ENCODE data around the gene DR1. TPM values are rescaled to one million over a fixed set of nuclear protein-coding genes. Genes with fewer than 3 reads are reported as not detected.

Gene DR1
- total RNA-seq, 2 experiments from 2014 or later = 71.3 to 79.2 TPM

GRCh38 chr1:93304716-93305138 is 41.0 kb upstream of the DR1 start:
- peak; percentile 89 for TF ChIP-seq CTCF (IDR thresholded peaks at IDR 0.05)
- DNase-seq (peak; percentile 61), ATAC-seq (peak; percentile 53)
- Mint-ChIP-seq H3K27ac (no peak overlapping the region), H3K36me3 (ENCODE audit: low read depth) (no peaks in the 10 kb centered on the region), H3K4me3 (no peak overlapping the region), H3K9me3 (no peaks in the 10 kb centered on the region), H3K4me1 (ENCODE audit: low read depth) (no peaks in the 10 kb centered on the region), H3K27me3 (no peaks in the 10 kb centered on the region)
- ChIA-PET CTCF (interaction anchor here (0.6 to 2.4 kb wide), 71 partner anchors 9 to 558 kb away, joined by 3 to 27 read pairs (median 5); partner anchors contain the start of genes DR1 and FNBP1L), POLR2A (interaction anchor here (0.6 to 1.0 kb wide), 2 partner anchors 40 to 421 kb away, joined by 3 to 4 read pairs; no protein-coding TSS in a partner anchor)
- intact Hi-C loops (cut with micrococcal nuclease) = loop anchor here (10.0 kb wide), 1 partner anchor 540 kb away; no protein-coding TSS in a partner anchor

GRCh38 chr1:93306920-93307319 is 38.8 kb upstream of the DR1 start:
- H3K4me3 Mint-ChIP-seq = no peak overlapping the region
- H3K27me3 Mint-ChIP-seq = no peaks in the 10 kb centered on the region
- ChIA-PET POLR2A (no interaction called here), CTCF (interaction anchor here (1.2 kb wide), 1 partner anchor 107 kb away, joined by 4 read pairs; no protein-coding TSS in a partner anchor)
- no peak overlapping the region for H3K27ac Mint-ChIP-seq
- no peaks in the 10 kb centered on the region for H3K4me1 Mint-ChIP-seq (ENCODE audit: low read depth)
- no peaks in the 10 kb centered on the region for H3K9me3 Mint-ChIP-seq
- DNase-seq (no peak), ATAC-seq (no peak)
- TF ChIP-seq CTCF (IDR thresholded peaks at IDR 0.05) = no peak
- intact Hi-C loops (cut with micrococcal nuclease) = loop anchor here (10.0 kb wide), 1 partner anchor 538 kb away; no protein-coding TSS in a partner anchor
- peaks cover 3% of the 10 kb centered on the region for H3K36me3 Mint-ChIP-seq (ENCODE audit: low read depth)

GRCh38 chr1:93313026-93313425 is 32.7 kb upstream of the DR1 start:
- H3K4me1 Mint-ChIP-seq (ENCODE audit: low read depth) = peaks cover 2% of the 10 kb centered on the region
- POLR2A ChIA-PET = no interaction called here
- CTCF ChIA-PET = no interaction called here
- H3K27me3 Mint-ChIP-seq = no peaks in the 10 kb centered on the region
- peaks cover 9% of the 10 kb centered on the region for H3K36me3 Mint-ChIP-seq (ENCODE audit: low read depth)
- DNase-seq (no peak), ATAC-seq (no peak)
- no peak for TF ChIP-seq CTCF (IDR thresholded peaks at IDR 0.05)
- no peak overlapping the region for H3K4me3 Mint-ChIP-seq
- no peak overlapping the region for H3K27ac Mint-ChIP-seq
- intact Hi-C loops (cut with micrococcal nuclease) = no loop called here
- no peaks in the 10 kb centered on the region for H3K9me3 Mint-ChIP-seq

GRCh38 chr1:93317207-93317606 is 28.5 kb upstream of the DR1 start:
- H3K36me3 Mint-ChIP-seq (ENCODE audit: low read depth) = peaks cover 6% of the 10 kb centered on the region
- no peak for DNase-seq
- no peak overlapping the region for H3K27ac Mint-ChIP-seq
- H3K4me1 Mint-ChIP-seq (ENCODE audit: low read depth) = peaks cover 2% of the 10 kb centered on the region
- ChIA-PET CTCF (interaction anchor here (3.7 kb wide), 1 partner anchor 13 kb away, joined by 25 read pairs; no protein-coding TSS in a partner anchor), POLR2A (no interaction called here)
- H3K27me3 Mint-ChIP-seq = no peaks in the 10 kb centered on the region
- H3K9me3 Mint-ChIP-seq = no peaks in the 10 kb centered on the region
- intact Hi-C loops (cut with micrococcal nuclease) = no loop called here
- no peak for TF ChIP-seq CTCF (IDR thresholded peaks at IDR 0.05)
- ATAC-seq = no peak
- H3K4me3 Mint-ChIP-seq = no peak overlapping the region

GRCh38 chr1:93317943-93318342 is 27.8 kb upstream of the DR1 start:
- ATAC-seq (no peak), DNase-seq (no peak)
- H3K9me3 Mint-ChIP-seq = no peaks in the 10 kb centered on the region
- intact Hi-C loops (cut with micrococcal nuclease) = no loop called here
- H3K27me3 Mint-ChIP-seq = no peaks in the 10 kb centered on the region
- H3K27ac Mint-ChIP-seq = no peak overlapping the region
- TF ChIP-seq CTCF (IDR thresholded peaks at IDR 0.05) = no peak
- peaks cover 4% of the 10 kb centered on the region for H3K36me3 Mint-ChIP-seq (ENCODE audit: low read depth)
- no peak overlapping the region for H3K4me3 Mint-ChIP-seq
- CTCF ChIA-PET = interaction anchor here (3.7 kb wide), 1 partner anchor 14 kb away, joined by 25 read pairs; no protein-coding TSS in a partner anchor
- H3K4me1 Mint-ChIP-seq (ENCODE audit: low read depth) = peaks cover 2% of the 10 kb centered on the region
- POLR2A ChIA-PET = no interaction called here

All from activated CD8-positive, alpha-beta T cell treated with anti-CD3 and anti-CD28 coated beads for 36 hours (primary cell).